DOHH2 (cell line): Measurements from ENCODE around the gene HMG20A.

Experiments used
- H3F3A ChIP-seq: fragments of 200-600 bp; sonication (generic), shearing (Covaris generic); 2 replicates; pipeline ENCODE4 v1.6.0; 2016; ENCODE audit warnings: antibody characterized with exemption, mild to moderate bottlenecking; ENCODE audit not compliant: control insufficient read depth, insufficient read depth
- H3K27ac ChIP-seq: fragments of 200-600 bp; sonication (generic); 2 replicates; pipeline ENCODE4 v1.5.1; 2014; ENCODE audit warnings: low read depth, mild to moderate bottlenecking, low read length, moderate library complexity
- H3K27me3 ChIP-seq: fragments of 200-600 bp; sonication (generic); 2 replicates; pipeline ENCODE4 v1.6.1; 2014; ENCODE audit warnings: mild to moderate bottlenecking, low read length, mixed read lengths; ENCODE audit not compliant: control insufficient read depth
- H3K36me3 ChIP-seq: fragments of 200-600 bp; sonication (generic); 2 replicates; pipeline ENCODE4 v1.6.1; 2014; ENCODE audit warnings: mild to moderate bottlenecking, low read length, moderate library complexity, mixed read lengths; ENCODE audit not compliant: control insufficient read depth
- H3K4me1 ChIP-seq: fragments of 200-600 bp; sonication (generic); 2 replicates; pipeline ENCODE4 v1.6.1; 2014; ENCODE audit warnings: mild to moderate bottlenecking, low read length, mixed read lengths; ENCODE audit not compliant: control insufficient read depth
- H3K4me2 ChIP-seq: fragments of 200-600 bp; sonication (generic); 2 replicates; pipeline ENCODE4 v1.6.0; 2014; ENCODE audit warnings: mild to moderate bottlenecking, low read length, moderate library complexity
- H3K4me3 ChIP-seq: fragments of 200-600 bp; sonication (generic); 2 replicates; pipeline ENCODE4 v1.5.1; 2014; ENCODE audit warnings: mild to moderate bottlenecking, low read length, mixed read lengths
- H3K79me2 ChIP-seq: fragments of 200-600 bp; sonication (generic); 2 replicates; pipeline ENCODE4 v1.6.1; 2014; ENCODE audit warnings: mild to moderate bottlenecking, low read length, mixed read lengths; ENCODE audit not compliant: control insufficient read depth
- H3K9me2 ChIP-seq: fragments of 200-600 bp; sonication (generic); replicated peaks from 2 replicates; pipeline ENCODE4 v1.6.1; 2014; ENCODE audit warnings: mild to moderate bottlenecking, low read length, mixed read lengths; ENCODE audit not compliant: control insufficient read depth
- H3K9me3 ChIP-seq: fragments of 200-600 bp; sonication (generic); 2 replicates; pipeline ENCODE4 v1.6.1; 2014; ENCODE audit warnings: antibody characterized with exemption, low read length, mixed read lengths; ENCODE audit not compliant: control insufficient read depth, insufficient read depth
- H4K20me1 ChIP-seq: fragments of 200-600 bp; sonication (generic); 2 replicates; pipeline ENCODE4 v1.6.0; 2014; ENCODE audit warnings: low read depth, mild to moderate bottlenecking, antibody characterized with exemption, low read length, moderate library complexity; ENCODE audit not compliant: control insufficient read depth, insufficient read depth
- EZH2phosphoT487 ChIP-seq: fragments of 200-600 bp; sonication (generic); IDR thresholded peaks from 2 replicates; pipeline ENCODE4 v1.6.1; 2017; ENCODE audit warnings: borderline replicate concordance, mild to moderate bottlenecking, antibody characterized with exemption, low read length, moderate library complexity, mixed read lengths
- TF ChIP-seq, protein P1 (sequence below): fragments of 200-600 bp; sonication (generic); IDR thresholded peaks from one replicate; pipeline ENCODE4 v1.5.1; 2014; ENCODE audit warnings: antibody characterized with exemption, mild to moderate bottlenecking, low read depth, low read length; ENCODE audit not compliant: poor library complexity, severe bottlenecking

The HMG20A gene

DNA sequence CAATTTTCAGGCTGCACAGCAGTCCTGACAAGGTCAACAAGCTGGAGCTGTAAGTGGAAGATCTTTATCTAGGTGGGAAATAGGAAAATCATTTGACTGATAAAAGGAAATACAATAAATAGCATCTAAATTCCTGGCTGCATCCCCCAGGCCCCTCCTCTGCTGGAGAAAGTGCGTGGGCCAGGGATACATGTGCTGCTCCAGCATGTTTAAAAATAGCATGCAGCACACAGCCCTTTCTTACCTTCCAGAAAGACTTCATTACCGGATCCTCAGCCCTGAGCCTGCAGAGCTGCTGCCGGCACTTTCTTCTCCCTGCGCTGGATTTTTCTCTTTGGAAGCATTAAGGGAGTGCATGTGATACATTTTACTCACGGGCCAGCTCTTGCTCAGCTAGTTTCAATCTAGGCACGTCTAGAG lies 77.3 kb downstream of the HMG20A start:
- no peaks in the 10 kb centered on the region for H3K9me3 ChIP-seq
- H3K9me2 ChIP-seq: no peaks in the 10 kb centered on the region
- no peak for TF ChIP-seq EZH2phosphoT487
- TF ChIP-seq, protein P1, sequence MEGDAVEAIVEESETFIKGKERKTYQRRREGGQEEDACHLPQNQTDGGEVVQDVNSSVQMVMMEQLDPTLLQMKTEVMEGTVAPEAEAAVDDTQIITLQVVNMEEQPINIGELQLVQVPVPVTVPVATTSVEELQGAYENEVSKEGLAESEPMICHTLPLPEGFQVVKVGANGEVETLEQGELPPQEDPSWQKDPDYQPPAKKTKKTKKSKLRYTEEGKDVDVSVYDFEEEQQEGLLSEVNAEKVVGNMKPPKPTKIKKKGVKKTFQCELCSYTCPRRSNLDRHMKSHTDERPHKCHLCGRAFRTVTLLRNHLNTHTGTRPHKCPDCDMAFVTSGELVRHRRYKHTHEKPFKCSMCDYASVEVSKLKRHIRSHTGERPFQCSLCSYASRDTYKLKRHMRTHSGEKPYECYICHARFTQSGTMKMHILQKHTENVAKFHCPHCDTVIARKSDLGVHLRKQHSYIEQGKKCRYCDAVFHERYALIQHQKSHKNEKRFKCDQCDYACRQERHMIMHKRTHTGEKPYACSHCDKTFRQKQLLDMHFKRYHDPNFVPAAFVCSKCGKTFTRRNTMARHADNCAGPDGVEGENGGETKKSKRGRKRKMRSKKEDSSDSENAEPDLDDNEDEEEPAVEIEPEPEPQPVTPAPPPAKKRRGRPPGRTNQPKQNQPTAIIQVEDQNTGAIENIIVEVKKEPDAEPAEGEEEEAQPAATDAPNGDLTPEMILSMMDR: no peak
- peaks cover 2% of the 10 kb centered on the region; the same call in 1 of the 2 replicates for H3F3A ChIP-seq
- H3K36me3 ChIP-seq: no peaks in the 10 kb centered on the region
- H3K4me2 ChIP-seq: no peak overlapping the region
- no peaks in the 10 kb centered on the region for H4K20me1 ChIP-seq
- H3K27me3 ChIP-seq: no peaks in the 10 kb centered on the region; the same call in 1 of the 2 replicates
- peaks cover 10% of the 10 kb centered on the region for H3K4me1 ChIP-seq
- H3K4me3 ChIP-seq: no peak overlapping the region
- no peaks in the 10 kb centered on the region for H3K79me2 ChIP-seq
- no peak overlapping the region for H3K27ac ChIP-seq

DNA sequence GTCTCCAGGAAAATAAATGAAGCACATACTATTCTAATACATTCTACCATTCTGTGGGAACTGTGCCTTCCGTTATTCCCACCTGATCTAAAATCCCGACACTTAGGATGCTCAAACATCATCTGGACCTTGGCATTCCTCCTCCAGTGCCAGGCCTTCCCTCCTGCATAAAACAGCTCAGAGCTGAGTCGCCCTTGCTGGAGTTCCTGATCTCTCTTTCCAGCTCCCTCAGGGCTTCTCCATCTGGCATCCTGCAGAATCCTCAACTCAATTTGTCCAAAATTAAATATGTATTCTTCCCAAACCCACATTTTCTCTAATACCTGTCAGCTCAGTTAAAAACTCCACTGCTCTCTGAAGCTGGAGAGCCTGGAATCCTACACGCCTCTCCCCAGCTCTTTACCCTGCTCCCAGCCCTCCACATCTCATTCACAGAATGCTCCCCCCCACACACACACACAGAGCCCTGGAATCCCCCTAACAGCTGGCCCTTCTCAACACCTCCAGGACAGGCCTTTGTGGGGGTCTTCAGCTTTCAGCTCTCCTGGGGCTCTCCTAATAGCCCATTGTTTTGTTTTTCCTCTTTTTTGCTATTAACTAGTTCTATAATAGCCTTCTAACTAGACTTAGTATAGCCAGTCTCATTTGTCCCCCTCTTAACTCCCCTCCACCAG lies 78.5 kb downstream of the HMG20A start:
- Histone ChIP-seq H3K4me2 (no peak overlapping the region), H3K9me2 (no peaks in the 10 kb centered on the region), H3K4me1 (no peaks in the 10 kb centered on the region), H3K27ac (no peak overlapping the region), H3F3A (peaks cover 2% of the 10 kb centered on the region; the same call in 1 of the 2 replicates), H3K36me3 (no peaks in the 10 kb centered on the region), H4K20me1 (no peaks in the 10 kb centered on the region), H3K4me3 (no peak overlapping the region), H3K79me2 (no peaks in the 10 kb centered on the region), H3K9me3 (no peaks in the 10 kb centered on the region), H3K27me3 (no peaks in the 10 kb centered on the region; the same call in 1 of the 2 replicates)
- TF ChIP-seq EZH2phosphoT487: no peak
- TF ChIP-seq, protein P1: no peak

DNA sequence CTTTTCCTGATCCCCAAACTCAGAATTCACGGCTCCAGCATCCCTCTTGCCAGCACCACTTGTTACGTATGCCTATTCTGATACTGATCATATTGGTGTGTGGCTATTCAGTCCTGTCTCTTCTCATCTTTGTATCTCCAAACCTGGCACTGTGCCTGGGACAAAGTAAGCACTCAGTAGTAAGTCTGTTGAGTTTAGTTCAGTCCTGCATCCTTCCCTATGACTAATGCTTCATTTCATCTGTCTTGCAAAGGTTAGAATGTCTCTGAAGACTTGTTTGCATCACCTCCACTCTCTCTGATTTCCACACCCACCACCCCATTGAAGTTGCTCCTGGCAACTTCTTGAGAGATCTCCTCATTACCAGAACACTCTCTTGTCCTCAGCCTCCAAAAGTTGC lies 80.3 kb downstream of the HMG20A start:
- Histone ChIP-seq H3K79me2 (no peaks in the 10 kb centered on the region), H3K9me2 (no peaks in the 10 kb centered on the region), H3K4me1 (no peaks in the 10 kb centered on the region), H3K36me3 (no peaks in the 10 kb centered on the region), H3K9me3 (no peaks in the 10 kb centered on the region), H3K27ac (no peak overlapping the region), H4K20me1 (no peaks in the 10 kb centered on the region), H3F3A (no peaks in the 10 kb centered on the region), H3K27me3 (no peaks in the 10 kb centered on the region; the same call in 1 of the 2 replicates), H3K4me2 (no peak overlapping the region), H3K4me3 (no peak overlapping the region)
- TF ChIP-seq, protein P1: no peak
- TF ChIP-seq EZH2phosphoT487: no peak
